Stomach (tissue), 4 donors: ENCODE data around the gene CAPN2.

Experiments
- POLR2A ChIP-seq, 4 donors: fragments of 450-650 bp; IDR thresholded peaks; one replicate each; pipeline ENCODE4 v1.6.1; 2016; ENCODE audit warnings: antibody characterized with exemption in 4 of 4, control low read depth in 2 of 4, mild to moderate bottlenecking in 1 of 4, moderate library complexity in 1 of 4
- POLR2AphosphoS5 ChIP-seq, 3 donors: sonication (generic); formaldehyde crosslinking; IDR thresholded peaks; one replicate each; pipeline ENCODE4 v1.6.1; 2016; ENCODE audit warnings: antibody characterized with exemption in 3 of 3
- TF ChIP-seq, protein P1 (sequence below), 7 experiments: fragments of 450-650 bp in 4 of 7; fragments of 200-600 bp in 3 of 7; sonication (generic) in 3 of 7; IDR thresholded peaks; one replicate each; pipeline ENCODE4 v1.5.1; 2016 to 2019; ENCODE audit warnings: antibody characterized with exemption in 7 of 7, control low read depth in 2 of 7, mild to moderate bottlenecking in 1 of 7

DNA sequence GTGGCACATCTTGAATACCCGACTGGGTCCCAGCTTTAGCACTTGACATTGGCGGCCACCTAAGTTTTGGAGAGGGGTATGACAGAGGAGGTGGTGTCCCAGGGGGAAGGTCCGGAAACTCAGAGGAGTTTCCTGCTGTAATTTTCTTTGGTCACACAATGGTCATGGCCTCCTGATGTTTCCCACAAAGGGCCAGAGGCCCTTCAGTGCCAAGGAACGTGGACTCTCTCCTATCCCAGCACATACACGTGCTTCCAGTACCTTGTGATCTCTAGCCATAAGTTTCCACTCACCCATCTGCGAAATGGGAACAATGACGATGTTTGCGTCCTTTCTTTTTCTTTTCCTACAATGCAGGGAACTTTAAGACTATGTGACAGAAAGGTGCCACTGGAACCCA, 13.2 kb downstream of the CAPN2 start:
- TF ChIP-seq, protein P1, sequence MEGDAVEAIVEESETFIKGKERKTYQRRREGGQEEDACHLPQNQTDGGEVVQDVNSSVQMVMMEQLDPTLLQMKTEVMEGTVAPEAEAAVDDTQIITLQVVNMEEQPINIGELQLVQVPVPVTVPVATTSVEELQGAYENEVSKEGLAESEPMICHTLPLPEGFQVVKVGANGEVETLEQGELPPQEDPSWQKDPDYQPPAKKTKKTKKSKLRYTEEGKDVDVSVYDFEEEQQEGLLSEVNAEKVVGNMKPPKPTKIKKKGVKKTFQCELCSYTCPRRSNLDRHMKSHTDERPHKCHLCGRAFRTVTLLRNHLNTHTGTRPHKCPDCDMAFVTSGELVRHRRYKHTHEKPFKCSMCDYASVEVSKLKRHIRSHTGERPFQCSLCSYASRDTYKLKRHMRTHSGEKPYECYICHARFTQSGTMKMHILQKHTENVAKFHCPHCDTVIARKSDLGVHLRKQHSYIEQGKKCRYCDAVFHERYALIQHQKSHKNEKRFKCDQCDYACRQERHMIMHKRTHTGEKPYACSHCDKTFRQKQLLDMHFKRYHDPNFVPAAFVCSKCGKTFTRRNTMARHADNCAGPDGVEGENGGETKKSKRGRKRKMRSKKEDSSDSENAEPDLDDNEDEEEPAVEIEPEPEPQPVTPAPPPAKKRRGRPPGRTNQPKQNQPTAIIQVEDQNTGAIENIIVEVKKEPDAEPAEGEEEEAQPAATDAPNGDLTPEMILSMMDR (IDR thresholded peaks at IDR 0.05) = no peak
- TF ChIP-seq POLR2A (IDR thresholded peaks at IDR 0.05) (no peak), POLR2AphosphoS5 (IDR thresholded peaks at IDR 0.05) (no peak)
